ENCODE data around the gene TMEM175. TPM values are rescaled to one million over a fixed set of nuclear protein-coding genes. Genes with fewer than 3 reads are reported as not detected.
A peak's percentile ranks its signal among the peaks of the same experiment; 100 is the strongest.

Gene TMEM175
- total and polyA plus RNA-seq, 2 of the 4 experiments (the other 2 are of a cell fraction), result 7.7 to 41.9 TPM

DNA sequence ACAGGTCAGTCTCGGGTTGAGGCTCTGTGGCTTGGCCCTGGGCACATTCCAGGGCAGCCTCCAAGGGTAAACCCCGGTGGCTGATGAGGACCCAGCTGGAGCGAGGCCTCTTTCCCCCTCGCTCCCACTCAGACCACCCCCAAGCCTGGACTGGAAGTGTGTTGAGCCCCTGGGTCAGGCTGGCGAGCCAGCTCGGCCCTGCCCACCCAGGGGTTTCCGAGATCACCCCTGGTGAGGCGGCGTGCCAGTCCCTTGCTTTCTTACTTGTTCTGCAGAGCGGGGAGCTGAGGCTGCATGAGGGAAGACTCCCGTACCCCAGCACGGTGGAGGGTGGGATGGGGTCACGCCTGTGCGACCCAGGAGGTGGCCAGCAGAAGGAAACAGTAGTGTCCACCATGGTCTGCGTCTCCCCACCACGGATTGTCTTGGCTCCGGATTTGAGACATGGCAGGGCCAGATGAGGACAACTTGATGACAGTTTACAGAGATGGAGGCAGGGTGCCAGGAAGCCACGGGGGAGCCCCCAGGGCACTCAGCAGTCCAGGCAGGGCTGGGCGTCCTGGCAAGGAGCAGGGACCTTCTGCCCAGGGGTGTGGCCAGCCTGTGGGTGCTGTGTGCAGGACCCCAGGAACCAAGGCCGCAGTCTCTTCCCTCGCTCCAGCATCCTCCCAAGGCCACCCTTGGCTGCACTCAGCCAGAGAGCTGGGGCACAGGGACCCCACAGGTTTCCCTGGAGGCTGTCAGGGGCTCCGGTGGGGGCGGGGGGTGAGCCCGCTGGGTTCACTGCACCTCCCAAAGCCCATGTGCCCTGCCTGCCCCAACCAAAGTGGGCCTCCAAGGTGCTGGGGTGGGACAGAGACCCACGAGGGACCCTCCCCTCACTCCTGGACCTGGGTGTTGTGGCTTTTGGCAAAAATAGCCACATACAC, 72.6 kb downstream of the TMEM175 start:
- dilution Hi-C loops (cut with HindIII; ENCODE audit: low sequenced_read_pairs, unreplicated experiment) (no loop called here), intact Hi-C loops (cut with micrococcal nuclease) (no loop called here), in situ Hi-C loops (cut with MboI; ENCODE audit: low sequenced_read_pairs) (no loop called here)
- ChIA-PET CTCF (no interaction called here), POLR2A (ENCODE audit: unreplicated experiment) (interaction anchor here (0.6 kb wide), 1 partner anchor 18 kb away, joined by 3 read pairs; the partner anchor contains the start of gene IDUA)
- Histone ChIP-seq H3K27me3 (ENCODE audit: control insufficient read depth, insufficient read depth, low read length) (peaks cover 63% of the 10 kb centered on the region), H3K79me1 (ENCODE audit: low read depth in 1 of 2, low read length in 2 of 2) (no peaks in the 10 kb centered on the region), H4K91ac (ENCODE audit: insufficient read depth, low read depth, low read length) (no peak overlapping the region), H3K4me1 (ENCODE audit: control insufficient read depth, insufficient read depth, low read length) (peaks cover 9% of the 10 kb centered on the region), H3K18ac (ENCODE audit: low read depth, low read length) (no peak overlapping the region), H3K9ac (ENCODE audit: low read depth, low read length) (no peak overlapping the region), H3K4me3 (ENCODE audit: insufficient read depth, low read depth, low read length) (no peak overlapping the region), H3K23ac (ENCODE audit: low read depth, low read length) (no peak overlapping the region), H3K4me2 (ENCODE audit: low read depth, low read length) (no peak overlapping the region), H2BK5ac (ENCODE audit: low read depth, low read length, poor library complexity, severe bottlenecking) (no peak overlapping the region), H3K9me3 (ENCODE audit: control insufficient read depth, insufficient read depth, low read length) (peaks cover 3% of the 10 kb centered on the region), H4K20me1 (ENCODE audit: insufficient read depth, low read length) (no peaks in the 10 kb centered on the region; the same call in 1 of the 2 replicates), H4K5ac (ENCODE audit: low read depth, low read length) (no peak overlapping the region), H3K4ac (ENCODE audit: low read depth, low read length) (no peak overlapping the region), H2AFZ (replicated peaks; ENCODE audit: low read length, poor library complexity) (peak overlapping the region; percentile 11), H2BK20ac (ENCODE audit: low read depth, low read length) (no peak overlapping the region), H2BK15ac (ENCODE audit: low read depth, low read length) (no peak overlapping the region), H3K14ac (replicated peaks; ENCODE audit: low read depth, low read length) (no peak overlapping the region), H2BK120ac (ENCODE audit: low read depth, low read length) (no peak overlapping the region), H3K36me3 (ENCODE audit: control insufficient read depth, insufficient read depth, low read length) (no peaks in the 10 kb centered on the region), H2AK5ac (ENCODE audit: low read depth, low read length) (no peak overlapping the region), H3K9me1 (ENCODE audit: insufficient read depth, low read length) (no peaks in the 10 kb centered on the region), H3K27ac (ENCODE audit: insufficient read depth, low read length) (no peak overlapping the region), H3K56ac (ENCODE audit: extremely low read depth, insufficient read depth, low read length) (no peak overlapping the region), H4K8ac (ENCODE audit: low read depth in 2 of 2, low read length in 2 of 2) (no peak overlapping the region), H2AK9ac (replicated peaks; ENCODE audit: low read depth, low read length, poor library complexity) (no peak overlapping the region)
- 70% methylated on average over 8 of the region's 25 CpGs; no CpG with 5 or more reads in 1 of the 2 experiments for WGBS, 2 experiments (ENCODE audit: extremely low coverage in 2 of 2, insufficient read length in 1 of 2)
- no TSS peak for BruUV-seq (replicated peaks)
- ATAC-seq (ENCODE audit: low read depth), result no peak
- no peak for DNase-seq
- TF ChIP-seq RFX5 (IDR thresholded peaks at IDR 0.05; ENCODE audit: low read depth, low read length) (no peak), BHLHE40 (IDR thresholded peaks at IDR 0.05; ENCODE audit: low read depth, low read length) (no peak), MXI1 (IDR thresholded peaks at IDR 0.05; ENCODE audit: borderline replicate concordance, low read depth, low read length) (no peak), CEBPB (IDR thresholded peaks at IDR 0.05; ENCODE audit: low read depth, low read length) (no peak), SMC3 (IDR thresholded peaks at IDR 0.05; ENCODE audit: low read depth, low read length) (no peak), CHD1 (IDR thresholded peaks at IDR 0.05; ENCODE audit: low read depth, low read length) (no peak), RAD21 (IDR thresholded peaks at IDR 0.05; ENCODE audit: low read length) (no peak), NFE2L2 (IDR thresholded peaks at IDR 0.05; ENCODE audit: low read depth, low read length) (no peak), FOS (IDR thresholded peaks at IDR 0.05; ENCODE audit: low read depth, low read length) (no peak), POLR2A (IDR thresholded peaks at IDR 0.05; ENCODE audit: low read depth, low read length) (no peak), MAZ (IDR thresholded peaks at IDR 0.05; ENCODE audit: borderline replicate concordance, low read depth, low read length) (no peak)
- TF ChIP-seq, protein P1, sequence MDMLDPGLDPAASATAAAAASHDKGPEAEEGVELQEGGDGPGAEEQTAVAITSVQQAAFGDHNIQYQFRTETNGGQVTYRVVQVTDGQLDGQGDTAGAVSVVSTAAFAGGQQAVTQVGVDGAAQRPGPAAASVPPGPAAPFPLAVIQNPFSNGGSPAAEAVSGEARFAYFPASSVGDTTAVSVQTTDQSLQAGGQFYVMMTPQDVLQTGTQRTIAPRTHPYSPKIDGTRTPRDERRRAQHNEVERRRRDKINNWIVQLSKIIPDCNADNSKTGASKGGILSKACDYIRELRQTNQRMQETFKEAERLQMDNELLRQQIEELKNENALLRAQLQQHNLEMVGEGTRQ (IDR thresholded peaks at IDR 0.05; ENCODE audit: low read depth, low read length), result no peak
- TF ChIP-seq, protein P2, sequence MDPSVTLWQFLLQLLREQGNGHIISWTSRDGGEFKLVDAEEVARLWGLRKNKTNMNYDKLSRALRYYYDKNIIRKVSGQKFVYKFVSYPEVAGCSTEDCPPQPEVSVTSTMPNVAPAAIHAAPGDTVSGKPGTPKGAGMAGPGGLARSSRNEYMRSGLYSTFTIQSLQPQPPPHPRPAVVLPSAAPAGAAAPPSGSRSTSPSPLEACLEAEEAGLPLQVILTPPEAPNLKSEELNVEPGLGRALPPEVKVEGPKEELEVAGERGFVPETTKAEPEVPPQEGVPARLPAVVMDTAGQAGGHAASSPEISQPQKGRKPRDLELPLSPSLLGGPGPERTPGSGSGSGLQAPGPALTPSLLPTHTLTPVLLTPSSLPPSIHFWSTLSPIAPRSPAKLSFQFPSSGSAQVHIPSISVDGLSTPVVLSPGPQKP (IDR thresholded peaks at IDR 0.05; ENCODE audit: borderline replicate concordance, low read depth, low read length), result no peak
- TF ChIP-seq, protein P3, sequence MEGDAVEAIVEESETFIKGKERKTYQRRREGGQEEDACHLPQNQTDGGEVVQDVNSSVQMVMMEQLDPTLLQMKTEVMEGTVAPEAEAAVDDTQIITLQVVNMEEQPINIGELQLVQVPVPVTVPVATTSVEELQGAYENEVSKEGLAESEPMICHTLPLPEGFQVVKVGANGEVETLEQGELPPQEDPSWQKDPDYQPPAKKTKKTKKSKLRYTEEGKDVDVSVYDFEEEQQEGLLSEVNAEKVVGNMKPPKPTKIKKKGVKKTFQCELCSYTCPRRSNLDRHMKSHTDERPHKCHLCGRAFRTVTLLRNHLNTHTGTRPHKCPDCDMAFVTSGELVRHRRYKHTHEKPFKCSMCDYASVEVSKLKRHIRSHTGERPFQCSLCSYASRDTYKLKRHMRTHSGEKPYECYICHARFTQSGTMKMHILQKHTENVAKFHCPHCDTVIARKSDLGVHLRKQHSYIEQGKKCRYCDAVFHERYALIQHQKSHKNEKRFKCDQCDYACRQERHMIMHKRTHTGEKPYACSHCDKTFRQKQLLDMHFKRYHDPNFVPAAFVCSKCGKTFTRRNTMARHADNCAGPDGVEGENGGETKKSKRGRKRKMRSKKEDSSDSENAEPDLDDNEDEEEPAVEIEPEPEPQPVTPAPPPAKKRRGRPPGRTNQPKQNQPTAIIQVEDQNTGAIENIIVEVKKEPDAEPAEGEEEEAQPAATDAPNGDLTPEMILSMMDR (conservative IDR thresholded peaks at IDR 0.05; ENCODE audit: low read depth, low read length), result no peak
